SU-DHL-6 (cell line): ENCODE results near the gene TMEM80.

ENCODE experiments used
- EZH2phosphoT487 ChIP-seq: fragments of 200-600 bp; sonication (generic), shearing (Covaris generic); conservative IDR thresholded peaks from 2 replicates; pipeline ENCODE4 v1.6.1; 2018; ENCODE audit warnings: mild to moderate bottlenecking, antibody characterized with exemption, low read length, moderate library complexity, mixed read lengths
- TF ChIP-seq, protein P1 (sequence below): fragments of 200-600 bp; sonication (generic); IDR thresholded peaks from one replicate; pipeline ENCODE4 v1.5.1; 2017; ENCODE audit warnings: antibody characterized with exemption, mild to moderate bottlenecking, low read length, moderate library complexity; ENCODE audit not compliant: insufficient read depth, poor library complexity, severe bottlenecking

DNA sequence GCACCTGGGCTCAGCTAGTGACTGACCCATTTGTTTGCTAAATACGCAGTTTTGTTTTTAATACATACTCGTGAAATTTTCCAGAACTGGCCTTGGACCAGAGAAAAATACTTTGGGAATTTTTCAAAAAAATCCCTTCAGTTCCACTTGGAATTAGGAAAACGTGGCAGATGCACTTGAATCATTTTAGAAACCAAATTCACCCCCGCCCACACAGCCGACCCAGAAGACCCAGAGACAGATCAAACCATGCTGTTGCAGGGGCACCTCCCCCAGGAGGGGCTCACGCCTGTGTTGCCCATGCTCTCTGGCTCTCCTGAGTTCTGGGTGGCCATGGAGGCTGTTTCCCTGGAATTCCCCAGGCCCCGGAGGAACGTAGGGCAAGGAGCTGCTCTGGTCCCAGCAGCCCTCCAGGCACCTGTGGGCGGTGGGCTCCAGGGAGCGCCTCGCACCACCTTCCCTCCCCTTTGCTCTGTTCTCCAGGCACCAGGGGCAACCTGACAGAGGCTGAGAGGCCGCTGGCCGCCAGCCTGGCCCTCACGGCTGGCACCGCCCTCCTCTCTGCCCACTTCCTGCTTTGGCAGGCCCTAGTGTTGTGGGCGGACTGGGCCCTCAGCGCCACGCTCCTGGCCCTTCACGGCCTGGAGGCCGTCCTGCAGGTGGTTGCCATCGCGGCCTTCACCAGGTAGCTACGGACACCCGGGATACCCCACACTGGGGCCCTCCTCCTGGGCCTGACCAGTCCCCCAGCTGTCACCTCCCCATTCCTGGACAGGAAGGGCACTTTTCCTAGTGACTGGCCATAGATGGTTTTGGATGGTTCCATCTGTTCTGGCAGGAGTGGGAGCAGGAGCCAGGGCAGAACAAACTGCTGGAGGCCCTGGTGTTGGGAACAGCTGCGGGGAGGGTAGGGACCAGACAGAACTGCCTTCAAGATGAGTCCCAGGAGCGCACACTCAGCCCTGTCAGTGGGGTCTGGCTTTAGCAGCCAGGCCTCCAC is 7.1 kb downstream of the TMEM80 start:
- TF ChIP-seq, protein P1, sequence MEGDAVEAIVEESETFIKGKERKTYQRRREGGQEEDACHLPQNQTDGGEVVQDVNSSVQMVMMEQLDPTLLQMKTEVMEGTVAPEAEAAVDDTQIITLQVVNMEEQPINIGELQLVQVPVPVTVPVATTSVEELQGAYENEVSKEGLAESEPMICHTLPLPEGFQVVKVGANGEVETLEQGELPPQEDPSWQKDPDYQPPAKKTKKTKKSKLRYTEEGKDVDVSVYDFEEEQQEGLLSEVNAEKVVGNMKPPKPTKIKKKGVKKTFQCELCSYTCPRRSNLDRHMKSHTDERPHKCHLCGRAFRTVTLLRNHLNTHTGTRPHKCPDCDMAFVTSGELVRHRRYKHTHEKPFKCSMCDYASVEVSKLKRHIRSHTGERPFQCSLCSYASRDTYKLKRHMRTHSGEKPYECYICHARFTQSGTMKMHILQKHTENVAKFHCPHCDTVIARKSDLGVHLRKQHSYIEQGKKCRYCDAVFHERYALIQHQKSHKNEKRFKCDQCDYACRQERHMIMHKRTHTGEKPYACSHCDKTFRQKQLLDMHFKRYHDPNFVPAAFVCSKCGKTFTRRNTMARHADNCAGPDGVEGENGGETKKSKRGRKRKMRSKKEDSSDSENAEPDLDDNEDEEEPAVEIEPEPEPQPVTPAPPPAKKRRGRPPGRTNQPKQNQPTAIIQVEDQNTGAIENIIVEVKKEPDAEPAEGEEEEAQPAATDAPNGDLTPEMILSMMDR: no peak
- TF ChIP-seq EZH2phosphoT487: no peak
